ENCODE results near the gene IQGAP2.

GRCh38 chr5:76598531-76598930 lies 195.4 kb downstream of the IQGAP2 start:
- TF ChIP-seq CTCF (conservative IDR thresholded peaks at IDR 0.05; ENCODE audit: low read depth, low read length), result no peak
- TF ChIP-seq EZH2 (IDR thresholded peaks at IDR 0.05; ENCODE audit: low read length, unreplicated experiment), result no peak

All from PC-3 (cell line).